Activated T-helper 1 cell treated with anti-CD3 and anti-CD28 coated beads, Interleukin-2, amount 50 U/mL, for 16 hours (primary cell): Measurements from ENCODE around the gene SRSF3.
"Not testable (repeated sequence)": the region's sequence is repeated elsewhere in the genome, so short reads cannot be mapped to it uniquely, and the experiment has no call there.

Source experiments
- DNase-seq, 2 donors: peaks; one replicate each; pipeline ENCODE4 v3.0.0-alpha.2; 2020; ENCODE audit warnings: low read depth in 1 of 2, low spot score in 1 of 2

SRSF3 gene

DNA sequence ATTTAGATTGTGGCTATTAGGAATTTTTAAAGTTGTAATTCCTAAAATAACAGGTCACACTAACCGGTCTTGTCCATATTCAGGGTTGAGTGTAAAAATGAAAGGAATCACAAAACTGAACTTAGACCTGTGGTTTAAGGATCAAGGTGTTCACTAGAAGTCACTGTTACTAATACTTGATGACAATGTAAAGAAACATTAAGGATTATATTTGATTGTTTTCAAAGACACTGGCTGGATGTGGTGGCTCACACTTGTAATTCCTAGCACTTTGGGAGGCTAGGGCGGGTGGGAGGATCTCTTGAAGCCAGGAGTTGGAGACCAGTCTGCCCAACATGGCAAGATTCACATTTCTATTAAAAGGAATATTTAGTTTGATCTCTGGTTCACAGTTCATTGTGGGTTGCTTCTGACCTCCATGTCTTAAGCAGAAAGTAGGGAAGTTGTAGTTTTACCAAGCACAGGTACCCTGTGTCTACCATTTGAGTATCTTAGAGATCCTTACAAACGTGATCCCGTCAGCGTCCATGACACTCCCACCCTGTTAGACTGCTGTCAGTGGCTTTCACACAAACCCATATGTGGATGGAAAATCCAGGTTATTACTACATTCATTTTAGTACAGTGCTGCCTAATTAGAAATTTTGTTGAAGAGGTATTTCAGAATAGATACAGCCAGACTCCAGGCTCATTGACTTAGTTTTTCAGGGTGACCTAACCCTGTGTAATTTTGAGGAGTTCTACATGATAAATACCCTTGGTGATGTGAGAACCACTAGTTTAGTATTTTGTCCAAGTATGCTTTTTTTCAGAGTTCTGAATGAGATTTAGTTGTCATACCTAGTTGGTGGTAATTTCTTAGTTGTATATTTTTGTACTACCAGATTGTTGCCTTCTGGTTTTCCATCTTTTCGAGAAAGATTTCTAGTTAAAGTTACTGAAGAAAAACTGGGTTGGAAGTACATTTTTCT, 10.2 kb downstream of the SRSF3 start:
- no peak for DNase-seq

DNA sequence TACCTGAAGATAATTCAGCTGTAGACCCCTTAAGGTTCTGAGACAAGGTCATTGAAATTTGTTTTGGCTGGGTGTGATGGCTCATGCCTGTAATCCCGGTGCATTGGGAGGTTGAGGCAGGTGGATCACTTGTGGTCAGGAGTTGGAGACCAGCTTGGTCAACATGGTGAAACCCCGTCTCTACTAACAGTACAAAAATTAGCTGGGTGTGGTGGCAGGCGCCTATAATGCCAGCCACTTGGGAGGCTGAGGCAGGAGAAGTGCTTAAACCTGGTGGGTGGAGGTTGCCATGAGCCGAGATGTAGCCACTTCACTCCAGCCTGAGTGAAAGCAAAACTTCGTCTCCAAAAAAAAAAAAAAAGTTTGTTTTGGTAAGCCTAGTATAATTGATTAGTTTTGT, 11.0 kb downstream of the SRSF3 start:
- no peak for DNase-seq

DNA sequence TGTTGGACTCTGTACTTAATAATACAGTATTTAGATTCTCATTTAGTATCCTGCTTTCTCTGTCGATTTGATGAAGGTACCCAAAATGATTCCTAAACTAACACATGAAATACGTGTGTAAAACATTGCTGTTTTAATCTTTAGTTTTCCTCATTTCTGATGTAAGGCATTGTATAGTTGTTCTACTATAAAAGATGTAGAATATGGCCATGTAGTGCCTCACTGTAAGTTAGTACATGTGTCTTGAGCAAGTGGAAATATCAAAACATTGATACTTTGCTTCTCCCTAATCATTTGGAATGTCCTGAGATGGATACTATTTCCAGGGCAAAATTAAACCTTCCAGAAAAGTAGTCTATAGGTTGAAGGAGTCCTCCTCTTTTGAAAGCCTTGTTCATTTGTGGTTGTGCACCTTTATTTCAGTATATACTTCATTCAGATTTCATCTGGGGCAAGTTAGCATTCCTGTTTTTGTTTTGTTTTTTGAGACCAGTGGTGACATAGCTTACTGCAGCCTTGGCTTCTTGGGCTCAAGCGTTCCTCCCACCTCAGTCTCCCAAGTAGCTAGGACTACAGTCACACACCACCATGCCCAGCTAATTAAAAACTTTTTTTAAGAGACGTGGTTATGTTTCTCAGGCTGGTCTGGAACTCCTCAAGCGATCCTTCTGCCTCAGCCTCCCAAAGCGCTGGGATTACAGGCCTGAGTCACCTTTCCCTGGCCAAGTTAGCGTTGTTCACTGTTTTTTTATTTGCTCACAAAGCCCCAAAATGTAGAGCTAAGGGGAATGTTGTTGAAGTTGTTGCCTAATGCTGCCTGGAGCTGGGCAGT, 11.6 kb downstream of the SRSF3 start:
- DNase-seq: no peak

DNA sequence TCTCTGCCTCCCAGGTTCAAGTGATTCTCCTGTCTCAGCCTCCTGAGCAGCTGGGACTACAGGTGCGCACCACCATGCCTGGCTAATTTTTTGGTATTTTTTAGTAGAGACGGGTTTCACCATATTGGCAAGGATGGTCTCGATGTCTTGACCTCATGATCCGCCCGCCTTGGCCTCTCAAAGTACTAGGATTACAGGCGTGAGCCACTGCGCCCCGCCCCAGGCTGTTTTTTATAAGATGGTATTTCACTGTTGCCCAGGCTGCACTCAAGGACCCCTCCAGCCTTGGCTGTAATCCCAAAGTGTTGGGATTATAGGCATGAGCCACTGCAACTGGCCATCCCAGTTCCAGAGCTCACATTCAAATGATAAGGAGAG, 13.1 kb downstream of the SRSF3 start:
- DNase-seq: not testable (repeated sequence)

DNA sequence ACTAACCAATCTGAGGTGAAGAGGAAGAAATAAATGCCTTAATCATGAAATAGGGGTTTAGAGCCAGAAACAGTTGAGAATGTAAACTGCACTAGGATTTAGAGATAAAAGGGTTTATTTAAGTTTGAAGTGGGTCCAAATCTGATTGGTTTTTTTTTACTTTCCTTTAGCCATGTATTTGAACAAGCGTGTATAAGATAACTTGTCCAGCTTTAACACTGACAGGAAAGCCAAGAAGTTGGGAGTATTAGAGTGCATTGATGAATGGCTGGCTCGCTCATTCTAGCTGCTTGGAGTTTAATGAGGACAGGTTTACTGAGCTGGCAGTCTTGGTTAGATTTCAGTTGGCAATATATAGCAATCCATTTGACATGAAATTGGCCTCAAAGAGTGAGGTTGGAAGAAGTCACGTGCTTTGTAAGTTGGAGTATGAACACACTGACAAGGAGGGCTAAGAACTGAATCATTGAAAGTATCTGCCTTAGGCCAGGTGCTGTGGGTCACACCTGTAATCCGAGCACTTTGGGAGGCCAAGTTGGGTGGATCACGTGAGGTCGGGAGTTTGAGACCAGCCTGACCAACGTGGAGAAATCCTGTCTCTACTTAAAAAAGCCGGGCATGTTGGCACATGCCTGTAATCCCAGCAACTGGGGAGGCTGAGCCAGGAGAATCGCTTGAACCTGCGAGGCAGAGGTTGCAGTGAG, 13.7 kb downstream of the SRSF3 start:
- no peak for DNase-seq

DNA sequence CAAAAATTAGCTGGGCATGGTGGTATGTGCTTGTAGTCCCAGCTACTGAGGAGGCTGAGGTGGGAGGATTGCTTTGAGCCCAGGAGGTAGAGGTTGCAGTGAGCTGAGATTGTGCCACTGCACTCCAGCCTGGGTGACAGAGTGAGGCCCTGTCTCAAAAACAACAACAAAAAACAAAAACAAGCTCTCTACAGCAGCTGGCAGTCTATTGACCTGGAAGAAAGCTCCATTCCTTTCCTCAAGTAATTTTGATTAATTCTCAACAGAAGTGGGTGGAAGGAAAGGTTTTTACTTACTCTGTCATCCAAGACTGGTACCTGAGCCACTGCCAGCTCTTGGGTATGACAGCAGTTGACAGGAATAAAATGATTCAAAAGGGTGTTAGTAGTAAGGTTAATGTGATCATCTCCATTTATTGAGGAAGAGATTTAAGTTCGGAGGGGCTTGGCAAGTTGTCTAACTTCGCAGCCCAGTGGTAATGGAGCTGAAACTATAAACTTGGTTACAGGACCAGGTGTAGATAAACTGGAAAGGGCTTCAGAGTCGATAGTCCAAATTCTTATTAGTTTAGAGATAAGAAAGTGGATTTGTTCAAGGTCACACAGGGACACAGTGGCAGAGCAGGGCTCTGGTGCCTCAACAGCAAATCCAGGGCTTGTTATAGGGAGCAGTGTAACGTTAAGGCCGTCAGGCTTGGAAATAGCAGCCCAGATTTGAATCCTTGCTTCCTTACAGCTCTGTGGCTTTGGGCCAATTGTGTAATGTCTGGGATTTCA, 14.8 kb downstream of the SRSF3 start:
- no peak for DNase-seq

DNA sequence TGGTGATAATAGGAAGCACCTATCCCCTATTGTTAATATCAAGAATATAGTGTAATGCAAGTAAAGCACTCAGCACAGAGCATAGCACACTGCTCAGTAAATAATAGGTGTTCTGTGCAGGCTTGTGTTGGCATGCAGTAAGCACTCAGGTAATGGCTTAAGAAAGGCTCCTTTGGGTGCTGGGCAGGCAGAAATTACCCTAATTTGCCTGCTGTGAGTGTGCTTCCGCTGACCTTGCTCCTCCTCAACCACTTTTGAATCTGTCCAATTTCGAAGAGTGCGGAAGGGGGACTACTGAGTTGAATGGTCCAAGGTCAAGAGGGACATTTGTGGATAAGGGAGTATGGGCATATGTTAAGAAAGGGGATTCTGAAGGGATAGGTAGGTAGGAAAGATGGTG, 15.4 kb downstream of the SRSF3 start:
- no peak for DNase-seq

DNA sequence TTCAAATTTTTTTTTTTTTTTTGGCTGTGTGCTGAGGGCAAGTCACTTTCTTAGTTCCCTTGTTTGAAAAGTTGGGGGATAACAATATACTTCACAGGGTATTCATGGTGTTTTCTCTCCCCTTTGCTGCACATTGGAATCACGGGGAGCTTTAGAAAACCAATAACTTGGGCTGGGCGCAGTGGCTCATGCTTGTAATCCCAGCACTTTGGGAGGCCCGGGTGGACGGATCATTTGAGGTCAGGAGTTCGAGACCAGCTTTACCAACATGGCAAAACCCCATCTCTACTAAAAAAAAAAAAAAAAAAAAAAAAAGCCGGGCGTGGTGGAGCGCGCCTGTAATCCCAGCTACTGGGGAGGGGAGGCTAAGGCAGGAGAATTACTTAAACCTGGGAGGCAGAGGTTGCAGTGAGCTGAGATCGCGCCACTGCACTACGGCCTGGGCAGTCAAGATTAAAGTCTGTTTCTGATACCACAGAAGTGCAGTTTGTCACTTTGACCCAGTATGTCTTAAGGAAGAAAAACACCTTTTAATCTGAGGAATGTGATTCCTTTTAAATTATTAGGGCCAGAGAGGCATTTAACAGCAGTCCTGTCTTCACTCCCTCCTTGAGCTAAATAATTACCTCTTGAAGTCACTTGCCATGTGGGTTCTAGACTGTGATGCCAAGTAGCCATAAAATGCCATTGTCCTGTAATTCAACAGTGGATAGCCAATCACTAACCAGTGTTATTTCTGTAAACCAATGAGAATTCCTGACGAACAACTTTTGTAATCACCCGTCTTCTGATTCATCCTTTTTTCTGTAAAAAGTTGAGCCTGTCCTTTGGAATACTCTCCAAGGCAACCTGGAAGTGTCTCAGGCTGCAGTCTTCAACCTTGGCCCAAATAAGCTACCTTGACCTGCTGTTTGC, 16.1 kb downstream of the SRSF3 start:
- no peak for DNase-seq

DNA sequence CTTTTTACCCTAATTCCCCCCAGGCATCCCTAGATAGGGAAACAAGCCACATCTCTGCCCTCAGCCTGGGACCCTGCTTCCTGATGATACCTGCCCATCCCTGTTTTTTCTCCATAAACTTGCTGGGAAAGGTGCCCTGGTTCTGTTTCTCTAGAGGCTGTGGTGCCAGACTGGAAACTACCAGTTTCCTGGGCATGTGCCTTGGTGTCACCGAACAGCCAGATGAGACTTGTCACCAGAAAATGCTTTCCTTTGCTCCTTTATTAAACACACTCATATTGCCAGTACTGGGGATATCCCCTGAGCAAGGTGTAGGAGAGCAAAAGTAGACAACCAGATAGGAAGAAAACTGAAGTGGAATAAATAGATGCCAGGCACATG, 16.8 kb downstream of the SRSF3 start:
- DNase-seq: no peak

DNA sequence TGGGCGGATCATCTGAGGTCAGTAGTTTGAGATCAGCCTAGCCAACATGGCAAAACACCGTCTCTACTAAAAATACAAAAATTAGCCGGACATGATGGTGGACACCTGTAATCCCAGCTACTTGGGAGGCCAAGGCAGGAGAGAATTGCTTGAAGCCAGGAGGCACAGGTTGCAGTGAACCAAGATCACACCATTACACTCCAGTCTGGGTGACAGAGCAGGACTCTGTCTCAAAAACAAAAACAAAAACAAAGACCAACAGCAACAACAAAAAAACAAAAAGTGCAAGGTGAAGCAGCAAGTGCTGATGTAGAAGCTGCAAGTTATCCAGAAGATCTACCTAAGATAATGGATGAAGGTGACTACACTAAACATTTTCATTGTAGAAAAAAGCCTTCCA, 17.5 kb downstream of the SRSF3 start:
- DNase-seq: not testable (repeated sequence)

DNA sequence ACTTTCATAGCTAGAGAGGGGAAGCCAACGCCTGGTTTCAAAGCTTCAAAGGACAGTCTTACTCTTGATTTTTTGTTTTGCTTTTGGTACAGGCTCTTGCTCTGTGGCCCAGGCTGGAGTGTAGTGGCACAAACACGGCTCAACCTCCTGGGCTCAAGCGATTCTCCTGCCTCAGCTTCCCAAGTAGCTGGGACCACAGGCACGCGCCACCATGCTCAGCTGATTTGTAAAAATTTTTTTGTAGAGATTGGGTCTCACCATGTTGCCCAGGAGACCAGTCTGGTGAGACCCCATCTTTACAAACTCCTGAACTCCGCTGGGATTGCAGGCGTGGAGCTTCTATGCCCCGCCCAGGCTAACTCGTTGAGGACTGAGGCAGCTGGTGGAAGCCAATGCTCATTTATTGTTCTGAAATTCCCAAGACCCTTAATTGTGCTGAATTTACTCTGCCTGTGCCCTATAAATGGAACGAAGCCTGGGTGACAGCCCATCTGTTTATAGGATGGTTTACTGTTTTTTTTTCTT, 18.0 kb downstream of the SRSF3 start:
- no peak for DNase-seq

DNA sequence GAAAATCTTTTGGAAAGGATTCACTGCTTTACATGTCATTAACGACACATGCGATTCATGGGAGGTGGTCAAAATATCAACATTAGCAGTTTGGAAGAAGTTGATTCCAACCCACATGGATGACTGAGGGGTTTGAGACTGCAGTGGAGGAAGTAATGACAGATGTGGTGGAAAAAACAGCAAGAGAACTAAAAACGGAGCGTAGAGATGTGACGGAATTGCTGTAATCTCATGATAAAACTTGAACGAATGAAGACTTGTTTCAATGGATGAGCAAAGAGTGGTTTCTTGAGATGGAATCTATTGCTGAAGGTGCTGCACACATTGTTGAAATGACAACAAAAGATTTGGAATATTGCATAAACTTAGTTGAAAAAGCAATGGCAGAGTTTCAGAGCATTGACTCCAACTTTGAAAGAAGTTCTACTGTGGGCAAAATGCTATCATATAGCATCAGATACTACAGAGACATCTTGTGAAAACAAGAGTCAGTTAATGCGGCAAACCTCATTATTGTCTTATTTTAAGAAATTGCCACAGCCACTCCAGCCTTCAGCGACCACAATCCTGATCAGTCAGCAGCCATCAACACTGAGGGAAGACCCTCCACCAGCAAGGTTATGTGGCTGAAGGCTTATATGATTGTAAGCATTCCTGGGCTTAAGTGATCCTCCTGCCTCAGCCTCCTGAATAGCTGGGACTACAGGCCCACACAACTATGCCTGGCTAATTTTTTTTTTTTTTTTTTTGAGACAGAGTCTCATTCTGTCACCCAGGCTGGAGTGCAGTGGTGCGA, 19.2 kb downstream of the SRSF3 start:
- DNase-seq: no peak

DNA sequence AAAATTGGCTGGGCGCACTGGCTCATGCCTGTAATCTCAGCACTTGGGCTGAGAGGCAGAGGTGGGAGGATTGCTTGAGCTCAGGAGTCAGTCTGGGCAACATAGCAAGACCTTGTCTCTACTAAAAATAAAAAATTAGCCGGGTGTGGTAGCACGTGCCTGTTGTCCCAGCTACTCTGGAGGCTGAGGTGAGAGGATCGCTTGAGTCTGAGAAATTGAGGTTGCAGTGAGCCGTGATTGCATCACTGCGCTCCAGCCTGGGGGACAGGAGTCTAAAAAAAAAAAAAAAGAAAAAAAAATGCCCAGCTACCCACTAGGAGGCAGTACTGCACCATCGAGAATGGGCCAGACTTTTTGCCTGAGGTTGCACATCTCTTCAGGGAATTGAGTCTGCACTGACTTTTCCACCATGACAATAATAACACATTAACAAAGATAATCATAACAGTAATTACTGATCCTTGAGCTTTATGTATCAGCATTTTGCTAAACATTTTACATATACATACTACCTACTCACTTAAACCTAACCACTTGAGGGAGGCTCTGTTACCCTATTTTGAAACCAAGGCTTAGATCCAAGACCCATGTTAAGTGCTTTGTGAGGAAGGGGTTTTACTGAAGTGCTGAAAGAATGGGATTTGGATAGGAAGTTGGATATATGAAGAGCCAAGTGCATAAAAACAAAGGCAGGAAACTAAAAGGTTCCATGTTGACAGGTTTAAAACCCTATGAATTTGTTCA, 21.0 kb downstream of the SRSF3 start:
- DNase-seq: no peak

DNA sequence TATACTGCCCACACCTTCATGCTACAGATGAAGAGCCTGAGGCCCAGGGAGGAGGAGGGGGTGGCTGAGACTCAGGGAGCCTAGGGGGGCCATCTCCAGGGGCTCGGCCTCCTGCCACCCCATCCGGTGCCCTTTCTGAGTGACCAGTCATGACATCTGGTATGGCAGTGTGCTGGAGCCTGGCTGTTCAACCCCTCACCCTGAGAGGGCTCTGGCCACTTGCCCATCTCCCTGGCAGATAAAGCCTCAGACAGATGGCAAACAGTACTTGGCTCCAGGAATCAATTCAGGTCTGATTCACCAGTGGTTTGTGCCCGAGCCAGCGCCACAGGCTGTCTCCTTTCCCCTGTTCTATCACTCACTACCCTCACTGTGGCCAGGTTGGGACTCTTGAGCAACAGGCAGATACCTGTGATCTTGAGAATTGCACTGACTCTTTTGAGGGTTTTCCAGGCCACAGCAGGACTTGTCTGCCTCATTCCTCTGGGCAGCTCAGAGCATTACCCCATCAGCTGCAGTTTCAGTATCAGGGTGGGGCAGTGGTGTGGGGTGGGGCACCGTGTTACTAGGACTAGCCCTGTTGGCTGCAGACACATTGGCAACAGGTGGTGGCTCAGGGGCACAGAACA, 22.8 kb downstream of the SRSF3 start:
- no peak for DNase-seq

DNA sequence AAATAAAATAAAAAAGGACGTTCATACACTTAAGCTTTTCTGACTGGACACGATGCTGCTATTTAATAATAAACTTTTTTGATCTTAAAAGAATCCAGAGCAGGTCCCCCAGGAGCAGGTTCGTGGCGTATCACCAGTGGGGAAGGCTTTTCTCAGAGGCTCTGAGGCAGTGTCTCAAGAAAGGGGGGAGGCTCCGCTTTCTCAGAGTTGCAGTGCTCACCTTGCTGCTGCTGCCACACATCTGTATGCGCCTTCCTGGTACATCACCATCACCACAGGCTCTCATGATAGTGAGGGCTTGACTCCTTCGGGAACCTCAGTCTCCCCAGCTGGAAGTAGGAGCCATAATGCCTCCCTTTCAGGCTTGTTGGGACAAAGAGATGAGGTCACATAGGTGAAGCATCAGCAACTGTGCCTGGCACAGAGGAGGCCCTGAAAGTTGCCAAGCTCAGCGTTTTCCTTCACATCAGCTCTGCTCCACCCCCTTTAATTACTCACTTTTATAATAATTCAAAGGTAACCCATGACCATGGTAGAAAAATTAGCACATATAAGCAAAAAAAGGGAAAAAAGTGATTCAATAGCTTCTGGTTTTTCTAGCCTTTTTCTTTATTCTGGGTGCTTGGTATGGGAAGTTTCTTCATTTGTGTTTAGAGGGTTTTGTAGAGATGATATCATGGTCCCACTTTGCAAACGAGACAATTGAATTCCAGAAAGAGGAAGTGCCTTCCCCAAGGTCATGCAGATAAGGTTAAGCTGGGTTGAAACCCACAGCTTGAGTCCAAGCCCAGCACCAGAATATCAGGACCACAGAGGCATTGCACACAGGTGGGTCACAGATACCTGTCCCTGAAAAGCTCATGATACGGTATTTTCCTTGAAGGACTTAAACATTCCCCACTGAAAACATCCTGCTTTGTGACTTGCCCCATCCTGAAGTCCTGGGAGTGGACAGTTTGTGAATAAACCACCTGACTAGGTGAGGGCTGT, 24.5 kb downstream of the SRSF3 start:
- no peak for DNase-seq

DNA sequence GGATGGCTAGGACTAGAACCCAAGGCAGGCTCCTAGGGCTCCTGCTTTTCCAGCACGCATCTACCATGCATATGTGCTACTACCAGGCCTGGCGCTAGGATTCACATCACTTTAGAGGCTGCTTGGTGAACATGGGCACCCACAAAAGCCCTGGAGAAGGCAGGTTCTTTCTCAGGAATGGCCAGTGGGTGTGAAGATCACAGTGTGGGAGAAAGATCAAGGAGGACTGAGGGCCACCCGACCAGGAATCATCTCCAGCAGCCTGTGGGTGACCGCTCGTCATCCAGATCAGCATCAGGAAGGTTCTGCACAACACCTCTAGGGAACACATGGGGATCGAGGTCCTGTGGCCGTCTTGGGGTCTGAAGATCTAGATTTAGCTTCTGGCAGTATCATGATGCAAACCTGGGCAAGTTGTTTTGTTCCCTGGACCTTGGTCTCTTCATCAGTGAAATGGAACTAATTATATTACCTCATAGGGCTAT, 27.3 kb downstream of the SRSF3 start:
- DNase-seq: no peak
